Bronchial epithelial cell (primary cell): Measurements from ENCODE around the gene STK32B. TPM values are rescaled to one million over a fixed set of nuclear protein-coding genes. Genes with fewer than 3 reads are reported as not detected.

Experiments
- DNase-seq: peaks from one replicate; pipeline ENCODE4 v3.0.0-alpha.2; 2010; ENCODE audit warnings: low read depth
- FAIRE-seq: peaks from 2 replicates; lab custom pipeline; 2011; peaks lifted over from hg19 to GRCh38; lab: Jason Lieb, UNC
- H3K27me3 ChIP-seq: 2 replicates; pipeline ENCODE4 v1.5.1; 2011; ENCODE audit warnings: low read length; ENCODE audit not compliant: control insufficient read depth, insufficient read depth
- H3K36me3 ChIP-seq: 2 replicates; pipeline ENCODE4 v1.5.1; 2011; ENCODE audit warnings: low read length; ENCODE audit not compliant: control insufficient read depth, insufficient read depth
- H3K4me3 ChIP-seq: 2 replicates; pipeline ENCODE4 v1.5.1; 2011; ENCODE audit warnings: mild to moderate bottlenecking, low read depth, low read length, control low read depth
- CTCF ChIP-seq: IDR thresholded peaks from 2 replicates; pipeline ENCODE4 v1.5.1; 2011; ENCODE audit warnings: mild to moderate bottlenecking, moderate library complexity, low read length, control low read depth, inconsistent platforms; ENCODE audit not compliant: insufficient read depth, severe bottlenecking
- total RNA-seq: library from RNA; depleted of rRNA; stranded (reverse); fragments of >200 nt; gene quantifications from 2 replicates; pipeline ENCODE4 v1.2.1, GENCODE V29; 2014

STK32B gene
- total RNA-seq, 1 donor from 2014 or later: under 0.01 TPM

DNA sequence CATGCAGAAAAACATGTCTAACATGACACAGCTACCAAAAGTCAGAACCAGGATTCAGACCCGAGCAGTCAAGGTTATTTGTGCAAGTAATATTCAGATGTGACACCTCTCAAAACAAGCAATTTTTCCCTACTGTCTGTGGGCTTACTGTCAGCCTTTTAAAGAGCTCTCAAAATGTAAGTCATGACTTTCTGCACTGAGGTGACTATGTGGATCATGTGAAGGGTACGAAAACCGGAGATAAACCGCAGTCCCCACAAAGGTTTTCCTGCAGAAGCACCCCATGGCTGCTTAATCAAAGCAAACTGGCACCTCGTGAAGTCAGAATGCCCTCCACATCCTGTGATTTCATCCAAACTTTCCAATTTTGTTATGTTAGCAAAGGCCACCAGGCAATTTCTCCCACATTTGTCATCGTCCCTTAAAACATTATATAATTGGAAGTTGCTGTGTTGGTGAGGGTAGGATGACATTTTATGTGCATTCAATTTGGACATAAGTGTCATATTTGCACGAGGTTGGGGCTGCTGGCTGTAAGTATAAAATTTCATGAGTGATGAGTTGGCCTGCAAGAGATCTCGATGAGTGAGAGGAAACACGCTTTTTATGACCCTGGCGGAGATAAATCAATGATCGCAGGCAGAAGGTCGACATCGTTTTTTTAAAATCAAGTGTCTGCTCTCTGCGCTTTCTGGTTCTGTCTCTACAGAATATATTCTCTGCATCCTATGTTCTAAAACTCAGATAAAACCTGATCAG, 161.2 kb downstream of the STK32B start:
- no peak overlapping the region for H3K4me3 ChIP-seq
- no peaks in the 10 kb centered on the region for H3K36me3 ChIP-seq
- no peaks in the 10 kb centered on the region for H3K27me3 ChIP-seq
- no peak for FAIRE-seq
- DNase-seq: no peak
- TF ChIP-seq CTCF: no peak

- no peak for FAIRE-seq
- DNase-seq: no peak
- no peaks in the 10 kb centered on the region for H3K36me3 ChIP-seq
- no peaks in the 10 kb centered on the region for H3K27me3 ChIP-seq
- no peak for TF ChIP-seq CTCF
- no peak overlapping the region for H3K4me3 ChIP-seq
Observed at GRCh38 chr4:5213087-5213595, 161.9 kb downstream of the STK32B start.

GRCh38 chr4:5215321-5215720, 164.0 kb downstream of the STK32B start:
- Histone ChIP-seq H3K27me3 (no peaks in the 10 kb centered on the region), H3K36me3 (no peaks in the 10 kb centered on the region), H3K4me3 (no peak overlapping the region)
- TF ChIP-seq CTCF: no peak
- FAIRE-seq: no peak
- DNase-seq: no peak

- H3K36me3 ChIP-seq: no peaks in the 10 kb centered on the region
- no peaks in the 10 kb centered on the region for H3K27me3 ChIP-seq
- no peak overlapping the region for H3K4me3 ChIP-seq
- no peak for DNase-seq
- no peak for TF ChIP-seq CTCF
- no peak for FAIRE-seq
Observed at GRCh38 chr4:5217421-5217820, 166.1 kb downstream of the STK32B start.

GRCh38 chr4:5218376-5219069, 167.2 kb downstream of the STK32B start:
- Histone ChIP-seq H3K4me3 (no peak overlapping the region), H3K27me3 (no peaks in the 10 kb centered on the region), H3K36me3 (no peaks in the 10 kb centered on the region)
- no peak for FAIRE-seq
- TF ChIP-seq CTCF: no peak
- DNase-seq: no peak
